AG10803 (cell line): Measurements from ENCODE around the gene DENND1A.

Experiments
- DNase-seq: peaks from one replicate; pipeline ENCODE4 v3.0.0; 2010; ENCODE audit warnings: low read depth
- H3K4me3 ChIP-seq: 2 replicates; pipeline ENCODE4 v1.5.1; 2011; ENCODE audit warnings: mild to moderate bottlenecking, low read length, control low read depth
- TF ChIP-seq, protein P1 (sequence below): conservative IDR thresholded peaks from 2 replicates; pipeline ENCODE4 v1.5.1; 2011; ENCODE audit warnings: mild to moderate bottlenecking, low read length, control low read depth, inconsistent platforms

The DENND1A gene

DNA sequence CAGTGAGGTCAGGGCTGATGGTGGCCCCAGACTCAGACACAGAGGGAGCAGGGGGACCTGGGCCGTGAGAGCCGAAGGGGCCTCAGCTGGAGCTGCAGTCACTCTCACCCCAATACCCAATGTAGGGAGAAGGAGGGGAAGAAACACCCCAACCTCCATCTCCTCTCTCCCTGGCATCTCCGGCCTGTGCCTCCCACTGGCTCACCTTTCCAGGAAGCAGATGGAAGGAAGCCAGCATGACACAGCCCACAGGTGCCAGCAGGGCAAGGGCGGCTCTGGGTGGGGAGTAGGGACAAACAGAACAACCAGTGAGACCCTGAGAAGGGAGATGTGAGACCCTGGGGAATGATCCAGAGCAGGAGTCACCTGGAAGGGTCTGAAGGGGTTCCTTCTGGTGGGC, 576.9 kb downstream of the DENND1A start:
- no peak for DNase-seq
- TF ChIP-seq, protein P1, sequence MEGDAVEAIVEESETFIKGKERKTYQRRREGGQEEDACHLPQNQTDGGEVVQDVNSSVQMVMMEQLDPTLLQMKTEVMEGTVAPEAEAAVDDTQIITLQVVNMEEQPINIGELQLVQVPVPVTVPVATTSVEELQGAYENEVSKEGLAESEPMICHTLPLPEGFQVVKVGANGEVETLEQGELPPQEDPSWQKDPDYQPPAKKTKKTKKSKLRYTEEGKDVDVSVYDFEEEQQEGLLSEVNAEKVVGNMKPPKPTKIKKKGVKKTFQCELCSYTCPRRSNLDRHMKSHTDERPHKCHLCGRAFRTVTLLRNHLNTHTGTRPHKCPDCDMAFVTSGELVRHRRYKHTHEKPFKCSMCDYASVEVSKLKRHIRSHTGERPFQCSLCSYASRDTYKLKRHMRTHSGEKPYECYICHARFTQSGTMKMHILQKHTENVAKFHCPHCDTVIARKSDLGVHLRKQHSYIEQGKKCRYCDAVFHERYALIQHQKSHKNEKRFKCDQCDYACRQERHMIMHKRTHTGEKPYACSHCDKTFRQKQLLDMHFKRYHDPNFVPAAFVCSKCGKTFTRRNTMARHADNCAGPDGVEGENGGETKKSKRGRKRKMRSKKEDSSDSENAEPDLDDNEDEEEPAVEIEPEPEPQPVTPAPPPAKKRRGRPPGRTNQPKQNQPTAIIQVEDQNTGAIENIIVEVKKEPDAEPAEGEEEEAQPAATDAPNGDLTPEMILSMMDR = no peak
- no peak overlapping the region for H3K4me3 ChIP-seq

DNA sequence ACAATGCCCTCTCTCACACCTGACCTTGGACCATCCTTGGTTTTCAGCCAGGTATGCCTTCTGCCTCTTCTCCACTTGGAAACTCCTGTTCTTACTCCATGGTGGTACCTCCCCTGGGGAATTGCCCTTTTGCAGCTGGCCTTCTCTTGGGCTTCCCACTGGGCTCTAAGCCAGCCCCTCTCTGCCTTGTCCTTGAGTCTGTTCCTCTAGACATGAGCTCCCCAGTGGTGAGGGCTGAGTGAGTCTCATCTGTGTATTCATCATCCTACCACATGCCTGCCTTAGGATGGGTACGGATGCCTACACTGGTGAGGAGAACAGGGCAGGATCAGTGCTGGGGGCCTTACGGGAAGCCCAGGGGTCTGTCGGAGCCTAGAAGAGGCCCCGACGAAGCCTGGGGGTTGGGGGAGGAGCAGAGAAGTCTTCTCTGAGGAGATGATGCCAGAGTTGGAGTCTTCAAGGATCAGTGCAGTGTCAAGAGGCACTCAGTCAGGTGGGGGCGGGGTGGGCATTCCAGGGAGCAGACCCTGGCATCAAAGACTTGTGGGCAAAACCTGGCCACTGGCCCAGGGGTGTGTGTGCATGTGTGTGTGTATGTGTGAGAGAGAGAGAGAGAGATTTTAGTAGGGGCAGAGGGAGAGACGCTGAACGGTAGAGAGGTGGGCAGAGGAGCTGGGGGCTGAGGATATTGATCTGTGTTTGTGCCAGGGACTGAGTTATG, 579.2 kb downstream of the DENND1A start:
- TF ChIP-seq, protein P1 = no peak
- no peak for DNase-seq
- no peak overlapping the region for H3K4me3 ChIP-seq

DNA sequence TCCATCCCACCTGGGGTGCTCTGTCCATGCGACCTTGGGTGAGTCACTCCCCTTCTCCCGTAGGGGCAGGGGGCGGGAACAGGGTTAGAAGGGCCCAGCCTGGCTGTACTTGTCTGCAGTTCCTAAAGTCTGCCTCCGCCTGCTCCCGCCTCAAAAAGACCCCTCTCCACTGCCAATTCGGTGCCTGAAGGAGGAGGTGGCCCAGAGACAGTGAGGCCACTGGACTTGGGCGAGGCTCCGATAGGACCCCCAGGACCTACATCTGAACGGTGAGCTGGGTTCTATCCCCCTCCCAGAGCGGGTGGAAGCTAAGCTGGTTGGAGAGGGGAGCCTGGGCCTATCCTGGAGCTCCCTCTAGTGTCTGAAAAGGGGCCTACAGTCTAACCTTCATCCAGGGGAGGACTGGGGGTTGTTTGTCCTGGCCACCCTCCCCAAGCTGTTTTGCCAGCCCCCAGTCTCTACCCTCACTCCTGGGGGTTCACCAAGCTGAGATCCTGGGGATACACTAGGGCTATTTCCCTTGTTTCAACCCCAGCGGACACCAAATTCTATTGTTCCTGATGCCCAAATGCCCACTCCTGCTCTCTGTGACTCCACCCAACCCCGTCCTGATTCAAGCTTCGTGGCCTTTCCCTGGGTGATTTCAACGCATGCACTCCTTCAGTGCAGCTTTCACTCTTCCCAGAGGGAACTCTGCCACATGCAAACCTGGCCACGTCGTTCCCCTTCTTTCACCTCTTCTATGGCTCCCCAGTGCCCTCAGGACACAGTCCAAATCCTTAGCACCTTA, 580.0 kb downstream of the DENND1A start:
- TF ChIP-seq, protein P1 = peak; percentile 97
- no peak overlapping the region for H3K4me3 ChIP-seq
- peak; percentile 44 for DNase-seq

DNA sequence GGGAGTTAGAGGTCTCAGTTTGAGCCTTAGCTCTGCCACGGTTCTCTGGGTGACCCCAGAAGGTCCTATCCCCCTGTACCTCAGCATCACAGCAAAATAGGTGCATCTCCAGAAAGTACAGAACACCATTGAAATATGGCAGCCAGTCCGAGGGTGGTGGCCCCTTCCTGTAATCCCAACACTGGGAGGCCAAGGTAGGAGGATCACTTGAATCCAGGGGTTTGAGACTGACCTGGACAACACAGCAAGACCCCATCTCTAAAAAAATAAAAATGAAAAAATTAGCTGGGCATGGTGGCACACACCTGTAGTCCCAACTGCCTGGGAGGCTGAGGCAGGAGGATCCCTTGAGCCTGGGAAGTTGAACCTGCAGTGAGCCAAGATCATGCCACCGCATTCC, 580.9 kb downstream of the DENND1A start:
- H3K4me3 ChIP-seq = no peak overlapping the region
- DNase-seq = no peak
- TF ChIP-seq, protein P1 = no peak

DNA sequence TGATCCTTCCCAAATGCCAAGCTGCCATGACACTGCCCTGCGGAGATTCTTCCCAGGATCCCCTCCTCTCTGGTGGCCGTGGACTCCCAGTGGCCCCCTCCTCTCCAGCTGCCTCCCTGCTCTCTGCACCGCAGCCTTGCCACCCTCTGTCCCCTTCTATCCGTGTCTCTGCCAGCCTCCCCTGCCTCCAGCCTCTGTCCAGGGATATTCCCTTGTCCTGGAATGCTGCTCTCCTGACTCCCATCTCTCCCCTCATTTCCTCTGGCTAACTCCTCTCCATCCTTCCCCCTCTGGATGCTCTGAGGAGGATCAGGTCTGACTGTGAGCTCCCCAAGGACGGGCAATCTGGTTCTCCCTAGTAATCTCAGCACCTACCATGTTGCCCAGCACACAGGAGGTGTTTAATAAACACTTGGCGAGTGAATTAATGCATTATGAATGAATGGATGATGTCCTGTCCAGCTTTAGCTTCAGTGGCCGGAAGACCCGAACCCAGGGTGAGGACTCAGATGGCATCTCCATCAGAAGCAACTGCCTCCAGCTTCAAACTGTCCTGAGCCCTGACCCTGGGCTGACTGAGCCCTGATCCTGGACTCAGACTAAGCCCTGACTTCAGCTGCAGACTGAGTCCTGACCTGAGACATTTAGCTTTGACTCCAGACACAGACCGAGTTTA, 581.5 kb downstream of the DENND1A start:
- no peak overlapping the region for H3K4me3 ChIP-seq
- no peak for DNase-seq
- TF ChIP-seq, protein P1 = no peak

DNA sequence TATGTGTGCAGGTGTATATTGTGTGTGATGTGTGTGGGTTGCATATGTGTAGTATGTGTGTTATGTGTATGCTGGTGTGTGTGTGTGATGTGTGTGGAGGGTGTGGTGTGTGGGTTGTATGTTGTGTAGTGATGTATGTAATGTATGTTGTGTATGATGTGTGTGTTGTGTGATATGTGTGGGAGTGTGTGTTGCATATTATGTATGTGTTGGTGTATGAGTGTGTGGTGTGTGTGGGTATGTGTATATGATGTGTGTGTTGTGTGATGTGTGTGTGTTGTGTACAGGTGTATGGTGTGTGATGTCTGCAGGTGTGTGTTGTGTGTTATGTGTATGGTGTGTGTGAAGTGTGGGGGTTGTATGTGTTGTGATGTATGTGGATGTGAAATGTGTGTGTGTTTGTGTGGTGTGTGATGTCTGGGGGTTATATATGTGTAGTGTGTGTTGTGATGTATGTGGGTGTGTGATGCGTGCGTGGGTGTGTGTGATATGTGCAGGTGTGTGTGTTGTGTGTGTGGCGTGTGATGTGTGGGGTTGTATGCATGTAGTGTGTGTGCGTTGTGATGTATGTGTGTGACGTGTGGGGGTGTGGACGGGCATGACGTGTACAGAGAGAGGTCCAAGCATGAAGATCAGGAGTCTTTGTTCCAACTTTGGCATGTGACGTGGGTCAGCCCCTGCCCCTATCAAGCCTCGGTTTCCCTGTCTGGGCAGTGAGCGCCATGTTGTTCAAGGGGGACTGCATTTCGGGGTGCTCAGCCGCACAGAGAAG, 582.5 kb downstream of the DENND1A start:
- no peak for DNase-seq
- TF ChIP-seq, protein P1 = no peak
- H3K4me3 ChIP-seq = no peak overlapping the region
